Ovary (tissue), 9 donors: ENCODE results near the gene CCER1. TPM values are rescaled to one million over a fixed set of nuclear protein-coding genes. Genes with fewer than 3 reads are reported as not detected.

Source experiments
- DNase-seq, 5 donors: peaks; one replicate each; pipeline ENCODE4 v3.0.0-alpha.2; 2019 to 2020
- H3K27ac ChIP-seq, 2 donors: fragments of 200-600 bp; one replicate each; pipeline versions ENCODE4 v1.5.1 to v1.8.0; 2019 to 2022
- H3K27me3 ChIP-seq: fragments of 200-600 bp; one replicate; pipeline ENCODE4 v1.8.0; 2022
- H3K36me3 ChIP-seq: fragments of 200-600 bp; sonication (generic); one replicate; pipeline ENCODE4 v1.5.1; 2019
- H3K4me1 ChIP-seq: one replicate; pipeline ENCODE4 v1.8.1; 2013; ENCODE audit warnings: mild to moderate bottlenecking, moderate library complexity; ENCODE audit not compliant: insufficient read depth
- H3K4me3 ChIP-seq: fragments of 200-600 bp; sonication (generic); one replicate; pipeline ENCODE4 v1.5.1; 2017
- H3K9me3 ChIP-seq, 2 donors: fragments of 200-600 bp in 1 of 2; sonication (generic) in 1 of 2; one replicate each; pipeline versions ENCODE4 v1.5.1 to v1.8.1; 2013 to 2019; ENCODE audit warnings: mild to moderate bottlenecking in 1 of 2, moderate library complexity in 1 of 2
- EP300 ChIP-seq: sonication (generic); formaldehyde crosslinking; IDR thresholded peaks from one replicate; pipeline ENCODE4 v1.6.1; 2017; ENCODE audit warnings: antibody characterized with exemption
- POLR2A ChIP-seq: fragments of 450-650 bp; IDR thresholded peaks from one replicate; pipeline ENCODE4 v1.6.1; 2017; ENCODE audit warnings: antibody characterized with exemption, mild to moderate bottlenecking, moderate library complexity
- WGBS, 3 donors: extraction: QIAGEN DNeasy Blood & Tissue Kit in 1 of 3; methylation state at CpG; one replicate each; pipeline versions ENCODE4 v1.1.5 to v1.1.7; 2013 to 2017; 5-methylcytosine and 5-hydroxymethylcytosine counted together
- intact Hi-C, 4 donors: fragments of 100-400 bp; cut with DNase I; formaldehyde crosslinking; loops; one replicate each; pipeline versions ENCODE4 v1.11.0 to v1.15.1; 2022 to 2023
- polyA plus RNA-seq, 2 donors: library from polyadenylated mRNA; stranded (reverse); fragments of 200-250 nt in 1 of 2; fragments of 350-450 nt in 1 of 2; fragmentation: Illumina TruSeq in 1 of 2; extraction: RNeasy Lipid Tissue Mini Kit (QIAGEN cat#74804) in 1 of 2; gene quantifications; one replicate each; pipeline ENCODE4 v1.2.3, GENCODE V29; 2013 to 2014
- total RNA-seq, 7 donors: library from RNA; depleted of rRNA in 2 of 7; stranded (reverse); fragments of >200 nt in 2 of 7; fragmentation: NEBNext Ultra II Directional in 3 of 7; extraction: Animal tissue kit (Norgen Biotek cat#: 25700) in 3 of 7; gene quantifications; one replicate each; pipeline versions ENCODE4 v1.1.0 to v1.2.4, GENCODE V29; 2016 to 2023
- TF ChIP-seq, protein P1 (sequence below), 3 donors: fragments of 450-650 bp in 2 of 3; fragments of 200-600 bp in 1 of 3; IDR thresholded peaks; one replicate each; pipeline versions ENCODE4 v1.5.1 to v1.8.0; 2016 to 2022; ENCODE audit warnings: antibody characterized with exemption in 3 of 3, mild to moderate bottlenecking in 1 of 3
- donor health status: DM: no; HTN: no; CAD: no; lungs with moderate emphysema.
- donor health status: DM: no; HTN: no; CAD: no.
- donor health status: Bipolar disorder and iron deficiency.
- donor health status: DM: yes; HTN: yes; CAD: no.
- donor health status: DM: no; HTN: no; CAD: no.
- donor health status: DM: yes; HTN: yes; CAD: no.

CCER1 gene
- total and polyA plus RNA-seq, 9 donors: not detected

DNA sequence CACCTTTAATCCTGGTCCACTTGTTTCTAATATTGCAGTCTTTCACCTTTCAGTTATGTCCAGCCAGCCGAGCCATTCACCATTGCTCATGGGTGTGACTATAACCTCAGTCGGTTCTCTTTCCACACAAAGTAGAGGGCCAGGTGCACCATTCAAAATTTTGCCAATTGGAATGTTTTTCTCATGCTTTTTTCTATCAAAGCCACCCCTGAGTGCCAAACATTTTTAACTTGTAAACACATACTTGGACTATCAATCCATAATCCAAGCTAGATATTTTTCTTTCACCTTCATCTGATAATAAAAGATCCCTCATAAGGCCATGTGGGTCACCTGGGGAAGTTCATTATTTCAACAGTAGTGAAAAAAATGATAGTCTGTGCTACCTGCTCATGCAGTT, 52.4 kb downstream of the CCER1 start:
- intact Hi-C loops: no loop called here
- Histone ChIP-seq H3K4me1 (no peaks in the 10 kb centered on the region), H3K27me3 (no peaks in the 10 kb centered on the region), H3K36me3 (no peaks in the 10 kb centered on the region), H3K9me3 (no peaks in the 10 kb centered on the region), H3K27ac (no peak overlapping the region), H3K4me3 (no peak overlapping the region)
- TF ChIP-seq POLR2A: no peak
- no peak for TF ChIP-seq EP300
- TF ChIP-seq, protein P1, sequence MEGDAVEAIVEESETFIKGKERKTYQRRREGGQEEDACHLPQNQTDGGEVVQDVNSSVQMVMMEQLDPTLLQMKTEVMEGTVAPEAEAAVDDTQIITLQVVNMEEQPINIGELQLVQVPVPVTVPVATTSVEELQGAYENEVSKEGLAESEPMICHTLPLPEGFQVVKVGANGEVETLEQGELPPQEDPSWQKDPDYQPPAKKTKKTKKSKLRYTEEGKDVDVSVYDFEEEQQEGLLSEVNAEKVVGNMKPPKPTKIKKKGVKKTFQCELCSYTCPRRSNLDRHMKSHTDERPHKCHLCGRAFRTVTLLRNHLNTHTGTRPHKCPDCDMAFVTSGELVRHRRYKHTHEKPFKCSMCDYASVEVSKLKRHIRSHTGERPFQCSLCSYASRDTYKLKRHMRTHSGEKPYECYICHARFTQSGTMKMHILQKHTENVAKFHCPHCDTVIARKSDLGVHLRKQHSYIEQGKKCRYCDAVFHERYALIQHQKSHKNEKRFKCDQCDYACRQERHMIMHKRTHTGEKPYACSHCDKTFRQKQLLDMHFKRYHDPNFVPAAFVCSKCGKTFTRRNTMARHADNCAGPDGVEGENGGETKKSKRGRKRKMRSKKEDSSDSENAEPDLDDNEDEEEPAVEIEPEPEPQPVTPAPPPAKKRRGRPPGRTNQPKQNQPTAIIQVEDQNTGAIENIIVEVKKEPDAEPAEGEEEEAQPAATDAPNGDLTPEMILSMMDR (IDR thresholded peaks at IDR 0.05): no peak
- WGBS, 3 donors: 89 to 91% (median 91%) methylated on average over 2 of the region's 2 CpGs
- no peak for DNase-seq

Other genes with a start within 250 kb of the CCER1 start
- under 1 TPM in 1 of 7 donors, not detected in 6; 0.24 TPM for gene EPYC, start 49.8 kb upstream of the CCER1 start, total RNA-seq
- gene EPYC, start 49.8 kb upstream of the CCER1 start, polyA plus RNA-seq: under 1 TPM; 0.16 to 0.43 TPM
- gene KERA, start 102.8 kb upstream of the CCER1 start, total RNA-seq: under 1 TPM in 2 of 7 donors, not detected in 5; 0.10 to 0.13 TPM
- gene KERA, start 102.8 kb upstream of the CCER1 start, polyA plus RNA-seq: under 1 TPM; 0.10 TPM
- gene LUM, start 156.3 kb upstream of the CCER1 start, total RNA-seq: 100 to 1,000 TPM; 122 to 559 (median 330) TPM
- gene LUM, start 156.3 kb upstream of the CCER1 start, polyA plus RNA-seq: 100 to 1,000 TPM; 343 to 663 TPM
- gene DCN, start 227.6 kb upstream of the CCER1 start, total RNA-seq: 1,000 to 10,000 TPM; 1,911 to 4,145 (median 2,871) TPM
- gene DCN, start 227.6 kb upstream of the CCER1 start, polyA plus RNA-seq: 1,000 to 10,000 TPM; 2,127 to 5,778 TPM